M059J (cell line): Measurements from ENCODE around the gene SNAP25. TPM values are rescaled to one million over a fixed set of nuclear protein-coding genes. Genes with fewer than 3 reads are reported as not detected.

ENCODE experiments used
- DNase-seq: peaks from one replicate; pipeline ENCODE4 v3.0.0-alpha.2; 2012; ENCODE audit warnings: low read depth
- total RNA-seq: library from RNA; depleted of rRNA; stranded (reverse); fragments of >200 nt; shearing (Covaris generic); gene quantifications from 2 replicates; pipeline ENCODE4 v1.2.3, GENCODE V29; 2014; rRNA removed

Gene SNAP25
- total RNA-seq = 11.9 and 15.0 TPM in 2 replicates

- DNase-seq = peak; percentile 96
Measured at GRCh38 chr20:10218536-10219451, at the start of gene SNAP25. TSS of gene SNAP25 (plus strand) at chr20:10218830. CDS start at chr20:10275492, 56,662 bp downstream.

- DNase-seq = no peak
Measured at GRCh38 chr20:10169752-10170151, 48.9 kb upstream of the SNAP25 start.

GRCh38 chr20:10170261-10170660, 48.4 kb upstream of the SNAP25 start:
- DNase-seq = no peak

- DNase-seq = peak; percentile 93
Measured at GRCh38 chr20:10171864-10172751, 46.5 kb upstream of the SNAP25 start.

- DNase-seq = peak; percentile 23
Measured at GRCh38 chr20:10172998-10173655, 45.5 kb upstream of the SNAP25 start.

GRCh38 chr20:10174400-10174799, 44.2 kb upstream of the SNAP25 start:
- no peak for DNase-seq

GRCh38 chr20:10177326-10177725, 41.3 kb upstream of the SNAP25 start:
- DNase-seq = peak; percentile 22

- no peak for DNase-seq
Measured at GRCh38 chr20:10178091-10178490, 40.5 kb upstream of the SNAP25 start.

GRCh38 chr20:10178727-10179313, 39.8 kb upstream of the SNAP25 start:
- DNase-seq = peak; percentile 19

GRCh38 chr20:10179574-10180298, 38.9 kb upstream of the SNAP25 start:
- DNase-seq = peak; percentile 37

GRCh38 chr20:10180651-10181235, 37.9 kb upstream of the SNAP25 start:
- no peak for DNase-seq

- DNase-seq = peak; percentile 54
Measured at GRCh38 chr20:10185741-10186558, 32.7 kb upstream of the SNAP25 start.

- DNase-seq = no peak
Measured at GRCh38 chr20:10190456-10190855, 28.2 kb upstream of the SNAP25 start.

- DNase-seq = no peak
Measured at GRCh38 chr20:10192171-10192570, 26.5 kb upstream of the SNAP25 start.

GRCh38 chr20:10194166-10194565, 24.5 kb upstream of the SNAP25 start:
- no peak for DNase-seq

GRCh38 chr20:10200330-10200729, 18.3 kb upstream of the SNAP25 start:
- DNase-seq = peak; percentile 37

GRCh38 chr20:10201321-10201870, 17.2 kb upstream of the SNAP25 start:
- peak; percentile 65 for DNase-seq

- DNase-seq = peak; percentile 86
Measured at GRCh38 chr20:10209091-10209490, 9.5 kb upstream of the SNAP25 start.

- no peak for DNase-seq
Measured at GRCh38 chr20:10213526-10213925, 5.1 kb upstream of the SNAP25 start.
